ENCODE measurements around the gene NT5C2. TPM values are rescaled to one million over a fixed set of nuclear protein-coding genes. Genes with fewer than 3 reads are reported as not detected.
"Not testable (repeated sequence)": the region's sequence is repeated elsewhere in the genome, so short reads cannot be mapped to it uniquely, and the experiment has no call there.

NT5C2 gene
- total RNA-seq, 1 donor from 2014 or later = 41.0 TPM

GRCh38 chr10:103231047-103231551 lies 38.0 kb upstream of the NT5C2 start:
- DNase-seq (ENCODE audit: low read depth) = peak; percentile 94
- H3K4me3 ChIP-seq (ENCODE audit: low read depth, low read length) = no peak overlapping the region
- no peak for TF ChIP-seq CTCF (conservative IDR thresholded peaks at IDR 0.05; ENCODE audit: low read depth, low read length)

- no peak for DNase-seq (ENCODE audit: low read depth)
- TF ChIP-seq CTCF (conservative IDR thresholded peaks at IDR 0.05; ENCODE audit: low read depth, low read length) = no peak
- H3K4me3 ChIP-seq (ENCODE audit: low read depth, low read length) = no peak overlapping the region
Observed at GRCh38 chr10:103227416-103227815, 34.3 kb upstream of the NT5C2 start.

GRCh38 chr10:103225939-103226338 lies 32.9 kb upstream of the NT5C2 start:
- TF ChIP-seq CTCF (conservative IDR thresholded peaks at IDR 0.05; ENCODE audit: low read depth, low read length) = no peak
- no peak overlapping the region for H3K4me3 ChIP-seq (ENCODE audit: low read depth, low read length)
- no peak for DNase-seq (ENCODE audit: low read depth)

GRCh38 chr10:103224721-103225120 lies 31.6 kb upstream of the NT5C2 start:
- H3K4me3 ChIP-seq (ENCODE audit: low read depth, low read length); DNase-seq (ENCODE audit: low read depth): not testable (repeated sequence)

- DNase-seq (ENCODE audit: low read depth) = no peak
Observed at GRCh38 chr10:103224133-103224532, 31.1 kb upstream of the NT5C2 start.

GRCh38 chr10:103216362-103216761 lies 23.3 kb upstream of the NT5C2 start:
- not testable (repeated sequence) for H3K4me3 ChIP-seq (ENCODE audit: low read depth, low read length); DNase-seq (ENCODE audit: low read depth)

More at GRCh38 chr10:103224133-103224532, 31.1 kb upstream of the NT5C2 start:
- no peak for TF ChIP-seq CTCF (conservative IDR thresholded peaks at IDR 0.05; ENCODE audit: low read depth, low read length)
- H3K4me3 ChIP-seq (ENCODE audit: low read depth, low read length) = no peak overlapping the region

- DNase-seq (ENCODE audit: low read depth) = no peak
- H3K4me3 ChIP-seq (ENCODE audit: low read depth, low read length) = no peak overlapping the region
- no peak for TF ChIP-seq CTCF (conservative IDR thresholded peaks at IDR 0.05; ENCODE audit: low read depth, low read length)
Observed at GRCh38 chr10:103215601-103216000, 22.5 kb upstream of the NT5C2 start.

GRCh38 chr10:103210262-103210661 lies 17.2 kb upstream of the NT5C2 start:
- not testable (repeated sequence) for H3K4me3 ChIP-seq (ENCODE audit: low read depth, low read length); DNase-seq (ENCODE audit: low read depth)

GRCh38 chr10:103207643-103208042 lies 14.6 kb upstream of the NT5C2 start:
- DNase-seq (ENCODE audit: low read depth); H3K4me3 ChIP-seq (ENCODE audit: low read depth, low read length): not testable (repeated sequence)
